Measurements from ENCODE around the gene VPS18.

DNA sequence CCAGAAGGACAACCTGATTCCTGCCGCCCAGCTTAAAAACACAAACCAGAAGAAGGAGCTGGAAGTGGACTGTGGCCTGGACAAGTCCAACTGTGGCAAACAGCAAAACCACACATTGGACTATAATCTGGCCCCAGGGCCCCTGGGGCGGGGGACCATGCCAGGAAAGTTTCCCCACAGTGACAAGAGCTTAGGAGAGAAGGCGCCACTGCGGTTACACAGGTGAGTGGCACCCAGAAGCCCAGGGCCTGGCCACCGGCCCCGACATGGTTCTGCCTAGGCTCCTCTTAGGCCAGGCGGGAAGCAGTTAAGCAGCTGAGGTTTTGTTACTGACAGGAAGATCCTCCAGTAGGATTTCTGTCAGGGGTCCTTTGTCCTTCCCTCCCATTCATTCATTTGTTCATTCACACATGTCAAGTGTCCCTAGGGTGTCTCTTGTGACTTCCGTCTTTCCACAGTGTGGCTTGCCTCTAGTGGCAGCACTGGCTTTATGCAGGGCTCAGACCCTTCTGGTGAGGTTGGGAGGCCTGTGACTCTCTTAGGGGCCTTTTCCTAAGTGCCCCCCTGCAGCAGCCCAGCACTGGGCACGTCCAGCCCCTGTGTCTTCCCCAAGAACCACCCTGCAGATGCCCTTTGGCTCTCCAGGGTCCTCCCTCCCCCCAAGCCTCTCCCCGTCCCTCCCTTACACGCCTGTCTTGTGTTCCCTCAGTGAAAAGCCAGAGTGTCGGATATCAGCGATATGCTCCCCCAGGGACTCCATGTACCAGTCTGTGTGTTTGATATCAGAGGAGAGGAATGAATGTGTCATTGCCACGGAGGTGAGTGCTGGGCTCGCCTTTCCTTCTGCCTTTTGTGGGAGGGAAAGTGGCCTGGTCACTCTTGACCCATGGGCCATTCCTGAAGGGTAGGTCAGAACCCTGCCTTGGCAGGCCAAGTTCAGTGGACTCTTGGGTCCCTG lies 42.7 kb downstream of the VPS18 start:
- TF ChIP-seq EZH2 (IDR thresholded peaks at IDR 0.05; ENCODE audit: borderline replicate concordance, low read length) (no peak), CTCF (IDR thresholded peaks at IDR 0.05; ENCODE audit: low read length) (peak; percentile 50)
